ENCODE data around the gene CX3CR1.

- TF ChIP-seq CTCF (IDR thresholded peaks at IDR 0.05; ENCODE audit: low read depth, low read length, poor library complexity, severe bottlenecking) (no peak), EZH2phosphoT487 (IDR thresholded peaks at IDR 0.05; ENCODE audit: borderline replicate concordance, low read length) (no peak)
Observed at GRCh38 chr3:39267631-39268548, 11.9 kb downstream of the CX3CR1 start.
